WTC11 (cell line): Measurements from ENCODE around the gene HDHD5. TPM values are rescaled to one million over a fixed set of nuclear protein-coding genes. Genes with fewer than 3 reads are reported as not detected.

Experiments used
- ATAC-seq: fragments of 200-7000 bp; cut with Tn5 transposase; 2 replicates; pipeline ENCODE4 v1.10.0; 2021; ENCODE audit warnings: mild to moderate bottlenecking, moderate library complexity
- CTCF ChIA-PET: fragments of 300-600 bp; sonication (Branson Sonifier 250); formaldehyde crosslinking; loops from one replicate; lab custom pipeline; 2021; ENCODE audit warnings: antibody characterized with exemption; lab: Charles Lee
- POLR2A ChIA-PET: fragments of 350-600 bp; sonication (Branson Sonifier 250); formaldehyde crosslinking; loops from one replicate; lab custom pipeline; 2021; ENCODE audit warnings: antibody characterized with exemption; lab: Charles Lee
- DNase-seq: peaks from one replicate; pipeline ENCODE4 v3.0.0; 2021; ENCODE audit warnings: low spot score
- H3K27ac Mint-ChIP-seq: 2 replicates; pipeline ENCODE4 v1.8.0; 2021; ENCODE audit warnings: mixed read lengths
- H3K27me3 Mint-ChIP-seq: 2 replicates; pipeline ENCODE4 v1.8.0; 2021; ENCODE audit warnings: low read depth, mild to moderate bottlenecking, moderate library complexity, mixed read lengths
- H3K36me3 Mint-ChIP-seq: 2 replicates; pipeline ENCODE4 v1.8.0; 2021; ENCODE audit warnings: mixed read lengths
- H3K4me1 Mint-ChIP-seq: 2 replicates; pipeline ENCODE4 v1.8.0; 2022; ENCODE audit warnings: mixed read lengths
- H3K4me3 Mint-ChIP-seq: 2 replicates; pipeline ENCODE4 v1.8.0; 2021; ENCODE audit warnings: mild to moderate bottlenecking, moderate library complexity, mixed read lengths
- H3K9me3 Mint-ChIP-seq: 2 replicates; pipeline ENCODE4 v1.8.0; 2021; ENCODE audit warnings: mixed read lengths
- ATF1 ChIP-seq: sonication (generic); formaldehyde crosslinking; IDR thresholded peaks from 2 replicates; pipeline ENCODE4 v1.8.1; 2023; ENCODE audit warnings: mild to moderate bottlenecking, moderate library complexity, missing genetic modification reagents
- CDX4 ChIP-seq: fragments of 250-450 bp; sonication (Bioruptor Pico); IDR thresholded peaks from 2 replicates; pipeline ENCODE4 v1.9.0; 2021; ENCODE audit warnings: moderate library complexity, mild to moderate bottlenecking, inconsistent platforms, borderline replicate concordance
- CREB1 ChIP-seq: sonication (generic); formaldehyde crosslinking; IDR thresholded peaks from 2 replicates; pipeline ENCODE4 v1.8.0; 2023; ENCODE audit warnings: mild to moderate bottlenecking, missing genetic modification reagents
- ELF4 ChIP-seq: sonication (generic); formaldehyde crosslinking; IDR thresholded peaks from 2 replicates; pipeline ENCODE4 v1.8.1; 2022; ENCODE audit warnings: low read depth, mild to moderate bottlenecking, moderate library complexity, missing genetic modification reagents
- FOXJ3 ChIP-seq: sonication (generic); formaldehyde crosslinking; IDR thresholded peaks from 2 replicates; pipeline ENCODE4 v1.9.0; 2021; ENCODE audit warnings: missing genetic modification reagents, mild to moderate bottlenecking, borderline replicate concordance
- FOXK1 ChIP-seq: sonication (generic); formaldehyde crosslinking; IDR thresholded peaks from 2 replicates; pipeline ENCODE4 v1.8.0; 2022; ENCODE audit warnings: mild to moderate bottlenecking, moderate library complexity, missing genetic modification reagents
- GTF2I ChIP-seq: fragments of 250-450 bp; sonication (Bioruptor Pico); conservative IDR thresholded peaks from 2 replicates; pipeline ENCODE4 v1.4.0; 2021; ENCODE audit warnings: mild to moderate bottlenecking
- HMGA2 ChIP-seq: fragments of 250-450 bp; sonication (Bioruptor Pico); IDR thresholded peaks from 2 replicates; pipeline ENCODE4 v1.4.0; 2021; ENCODE audit warnings: mild to moderate bottlenecking, moderate library complexity
- NFATC4 ChIP-seq: fragments of 250-450 bp; sonication (Bioruptor Pico); IDR thresholded peaks from 2 replicates; pipeline ENCODE4 v1.9.0; 2021; ENCODE audit warnings: mild to moderate bottlenecking
- NR2C2 ChIP-seq: sonication (generic); formaldehyde crosslinking; IDR thresholded peaks from 2 replicates; pipeline ENCODE4 v1.8.0; 2022; ENCODE audit warnings: mild to moderate bottlenecking, missing genetic modification reagents
- PRRX2 ChIP-seq: fragments of 250-450 bp; sonication (Bioruptor Pico); IDR thresholded peaks from 2 replicates; pipeline ENCODE4 v1.8.0; 2021; ENCODE audit warnings: mild to moderate bottlenecking
- RELA ChIP-seq: sonication (generic); formaldehyde crosslinking; IDR thresholded peaks from 2 replicates; pipeline ENCODE4 v1.8.1; 2022; ENCODE audit warnings: missing genetic modification reagents, mild to moderate bottlenecking, borderline replicate concordance
- SMAD3 ChIP-seq: sonication (generic); formaldehyde crosslinking; IDR thresholded peaks from 2 replicates; pipeline ENCODE4 v1.8.0; 2022; ENCODE audit warnings: missing genetic modification reagents, mild to moderate bottlenecking, borderline replicate concordance
- TEAD1 ChIP-seq: sonication (generic); formaldehyde crosslinking; IDR thresholded peaks from 2 replicates; pipeline ENCODE4 v1.8.0; 2022; ENCODE audit warnings: mild to moderate bottlenecking, missing genetic modification reagents
- ZBTB21 ChIP-seq: sonication (generic); formaldehyde crosslinking; IDR thresholded peaks from 2 replicates; pipeline ENCODE4 v1.8.1; 2023; ENCODE audit warnings: mild to moderate bottlenecking, missing genetic modification reagents, borderline replicate concordance
- ZNF416 ChIP-seq: fragments of 250-450 bp; sonication (Bioruptor Pico); IDR thresholded peaks from 2 replicates; pipeline ENCODE4 v1.9.0; 2021; ENCODE audit warnings: mild to moderate bottlenecking, inconsistent platforms
- ZNF671 ChIP-seq: fragments of 250-450 bp; sonication (Bioruptor Pico); IDR thresholded peaks from 2 replicates; pipeline ENCODE4 v1.8.0; 2021; ENCODE audit warnings: mild to moderate bottlenecking
- total RNA-seq: library from RNA; stranded (reverse); gene quantifications from 3 replicates; pipeline ENCODE4 v1.2.3, GENCODE V29; 2021
- TF ChIP-seq, protein P1 (sequence below): sonication (generic); formaldehyde crosslinking; IDR thresholded peaks from 2 replicates; pipeline ENCODE4 v1.8.0; 2023; ENCODE audit warnings: mild to moderate bottlenecking, missing genetic modification reagents
- TF ChIP-seq, protein P2 (sequence below): sonication (generic); formaldehyde crosslinking; IDR thresholded peaks from 2 replicates; pipeline ENCODE4 v1.8.0; 2022; ENCODE audit warnings: mild to moderate bottlenecking, missing genetic modification reagents
- TF ChIP-seq, protein P3 (sequence below): fragments of 250-450 bp; sonication (Bioruptor Pico); conservative IDR thresholded peaks from 2 replicates; pipeline ENCODE4 v1.9.0; 2021; ENCODE audit warnings: mild to moderate bottlenecking
- TF ChIP-seq, protein P4 (sequence below): sonication (generic); formaldehyde crosslinking; IDR thresholded peaks from 2 replicates; pipeline ENCODE4 v1.8.1; 2023; ENCODE audit warnings: mild to moderate bottlenecking, moderate library complexity, missing genetic modification reagents
- TF ChIP-seq, protein P5 (sequence below): sonication (generic); formaldehyde crosslinking; IDR thresholded peaks from 2 replicates; pipeline ENCODE4 v1.8.0; 2023; ENCODE audit warnings: missing genetic modification reagents, mild to moderate bottlenecking, borderline replicate concordance

The HDHD5 gene
- total RNA-seq, 1 experiment from 2014 or later, result 84.0 TPM

DNA sequence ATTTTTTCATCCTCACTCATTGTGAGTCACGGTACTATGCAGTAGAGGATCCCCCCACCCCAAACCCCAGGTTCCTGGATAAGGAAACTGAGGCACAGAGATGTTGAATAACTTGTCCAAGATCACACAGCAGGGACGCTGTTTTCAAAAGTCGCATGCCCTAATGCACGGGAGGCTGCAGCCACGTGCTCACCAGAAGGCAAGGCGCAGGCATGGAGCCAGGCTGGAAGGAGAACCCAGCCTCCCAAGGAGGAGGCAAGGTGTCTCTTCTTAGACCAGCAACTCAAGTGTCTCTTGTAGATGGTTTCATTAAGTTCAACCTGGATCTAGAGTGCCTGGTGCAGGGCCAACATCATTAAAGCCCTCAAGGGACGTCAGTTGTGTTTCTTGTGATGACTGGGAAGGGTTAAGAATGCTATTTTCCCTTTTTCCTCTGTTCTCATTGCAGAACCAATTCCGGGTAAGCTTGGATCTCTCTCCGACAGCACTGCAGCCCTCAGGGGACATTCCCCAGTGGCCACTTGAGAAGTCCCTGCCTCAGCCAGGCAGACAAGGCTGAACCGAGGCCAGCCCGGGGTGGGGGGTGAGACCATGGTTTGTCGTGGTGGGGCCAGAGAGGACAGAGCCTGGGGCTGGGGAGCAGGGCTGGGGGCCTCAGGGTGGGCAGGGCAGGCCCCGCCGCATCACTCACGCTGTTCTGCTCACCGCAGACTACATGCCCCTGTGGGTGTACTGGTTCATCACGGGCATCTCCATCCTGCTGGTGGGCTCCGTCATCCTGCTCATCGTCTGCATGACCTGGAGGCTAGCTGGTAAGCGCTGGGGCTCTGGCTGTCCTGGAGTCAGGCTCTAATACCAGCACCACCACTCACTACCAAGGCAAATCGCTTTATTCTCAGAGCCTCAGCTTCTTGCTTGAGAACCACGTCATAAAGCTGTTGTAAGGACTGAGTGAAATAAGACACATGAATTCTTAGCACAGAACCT is 53.6 kb downstream of the HDHD5 start (continued):
- no peak for TF ChIP-seq CDX4 (CRISPR knock-in tag)
- no peak for TF ChIP-seq TEAD1 (CRISPR knock-in tag)
- no peak for TF ChIP-seq HMGA2 (CRISPR knock-in tag)
- TF ChIP-seq, protein P1, sequence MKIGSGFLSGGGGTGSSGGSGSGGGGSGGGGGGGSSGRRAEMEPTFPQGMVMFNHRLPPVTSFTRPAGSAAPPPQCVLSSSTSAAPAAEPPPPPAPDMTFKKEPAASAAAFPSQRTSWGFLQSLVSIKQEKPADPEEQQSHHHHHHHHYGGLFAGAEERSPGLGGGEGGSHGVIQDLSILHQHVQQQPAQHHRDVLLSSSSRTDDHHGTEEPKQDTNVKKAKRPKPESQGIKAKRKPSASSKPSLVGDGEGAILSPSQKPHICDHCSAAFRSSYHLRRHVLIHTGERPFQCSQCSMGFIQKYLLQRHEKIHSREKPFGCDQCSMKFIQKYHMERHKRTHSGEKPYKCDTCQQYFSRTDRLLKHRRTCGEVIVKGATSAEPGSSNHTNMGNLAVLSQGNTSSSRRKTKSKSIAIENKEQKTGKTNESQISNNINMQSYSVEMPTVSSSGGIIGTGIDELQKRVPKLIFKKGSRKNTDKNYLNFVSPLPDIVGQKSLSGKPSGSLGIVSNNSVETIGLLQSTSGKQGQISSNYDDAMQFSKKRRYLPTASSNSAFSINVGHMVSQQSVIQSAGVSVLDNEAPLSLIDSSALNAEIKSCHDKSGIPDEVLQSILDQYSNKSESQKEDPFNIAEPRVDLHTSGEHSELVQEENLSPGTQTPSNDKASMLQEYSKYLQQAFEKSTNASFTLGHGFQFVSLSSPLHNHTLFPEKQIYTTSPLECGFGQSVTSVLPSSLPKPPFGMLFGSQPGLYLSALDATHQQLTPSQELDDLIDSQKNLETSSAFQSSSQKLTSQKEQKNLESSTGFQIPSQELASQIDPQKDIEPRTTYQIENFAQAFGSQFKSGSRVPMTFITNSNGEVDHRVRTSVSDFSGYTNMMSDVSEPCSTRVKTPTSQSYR (CRISPR knock-in tag), result no peak
- no peak for TF ChIP-seq ZBTB21 (CRISPR knock-in tag)
- TF ChIP-seq, protein P2, sequence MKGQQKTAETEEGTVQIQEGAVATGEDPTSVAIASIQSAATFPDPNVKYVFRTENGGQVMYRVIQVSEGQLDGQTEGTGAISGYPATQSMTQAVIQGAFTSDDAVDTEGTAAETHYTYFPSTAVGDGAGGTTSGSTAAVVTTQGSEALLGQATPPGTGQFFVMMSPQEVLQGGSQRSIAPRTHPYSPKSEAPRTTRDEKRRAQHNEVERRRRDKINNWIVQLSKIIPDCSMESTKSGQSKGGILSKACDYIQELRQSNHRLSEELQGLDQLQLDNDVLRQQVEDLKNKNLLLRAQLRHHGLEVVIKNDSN (CRISPR knock-in tag), result no peak
- TF ChIP-seq FOXJ3 (CRISPR knock-in tag), result no peak
- TF ChIP-seq RELA, result no peak
- no peak for TF ChIP-seq SMAD3 (CRISPR knock-in tag)
- TF ChIP-seq CREB1, result no peak
- TF ChIP-seq PRRX2, result no peak

- Mint-ChIP-seq H3K4me1 (no peaks in the 10 kb centered on the region), H3K9me3 (no peaks in the 10 kb centered on the region), H3K36me3 (peaks cover 14% of the 10 kb centered on the region), H3K27me3 (no peaks in the 10 kb centered on the region), H3K4me3 (no peak overlapping the region), H3K27ac (no peak overlapping the region; the same call in 1 of the 2 replicates)
- ChIA-PET POLR2A (no interaction called here), CTCF (interaction anchor here (3.6 kb wide), 1 partner anchor 9 kb away, joined by 17 read pairs; no protein-coding TSS in a partner anchor)
- no peak for DNase-seq
- no peak for ATAC-seq
- TF ChIP-seq CREB1 (no peak), NFATC4 (no peak), ZNF416 (CRISPR knock-in tag) (no peak), GTF2I (CRISPR knock-in tag) (no peak), FOXK1 (CRISPR knock-in tag) (no peak), ATF1 (CRISPR knock-in tag) (no peak), PRRX2 (no peak), NR2C2 (CRISPR knock-in tag) (no peak), ELF4 (CRISPR knock-in tag) (no peak), ZNF671 (CRISPR knock-in tag) (no peak)
- TF ChIP-seq, protein P3, sequence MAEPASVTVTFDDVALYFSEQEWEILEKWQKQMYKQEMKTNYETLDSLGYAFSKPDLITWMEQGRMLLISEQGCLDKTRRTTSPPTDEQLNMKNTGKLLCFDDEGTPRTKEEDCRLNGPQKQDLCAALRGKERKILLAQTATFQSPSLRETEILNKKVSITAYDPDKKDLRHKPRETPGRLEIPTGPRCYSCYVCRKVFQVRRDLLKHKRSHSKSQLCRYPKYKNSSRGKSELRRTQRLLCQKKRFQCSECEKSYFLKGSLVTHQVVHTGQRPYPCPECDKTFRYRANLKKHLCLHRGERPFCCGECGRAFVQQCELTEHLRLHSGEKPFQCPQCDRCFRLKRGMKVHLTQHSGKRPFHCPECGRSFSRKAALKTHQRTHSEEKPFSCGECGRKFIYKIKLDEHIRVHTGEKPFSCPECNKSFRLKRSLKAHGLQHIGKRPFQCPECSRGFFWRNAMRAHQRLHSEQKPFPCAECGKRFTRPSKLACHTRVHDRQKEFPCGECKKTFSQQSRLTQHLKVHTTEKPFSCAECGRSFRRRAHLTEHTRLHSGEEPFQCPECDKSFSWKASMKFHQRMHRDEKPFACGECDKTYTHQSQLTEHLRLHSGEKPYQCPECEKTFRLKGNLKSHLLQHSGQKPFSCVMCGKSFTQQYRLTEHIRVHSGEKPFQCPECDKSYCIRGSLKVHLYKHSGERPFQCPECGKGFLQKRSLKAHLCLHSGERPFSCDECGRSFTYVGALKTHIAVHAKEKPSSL, result no peak
- TF ChIP-seq, protein P4, sequence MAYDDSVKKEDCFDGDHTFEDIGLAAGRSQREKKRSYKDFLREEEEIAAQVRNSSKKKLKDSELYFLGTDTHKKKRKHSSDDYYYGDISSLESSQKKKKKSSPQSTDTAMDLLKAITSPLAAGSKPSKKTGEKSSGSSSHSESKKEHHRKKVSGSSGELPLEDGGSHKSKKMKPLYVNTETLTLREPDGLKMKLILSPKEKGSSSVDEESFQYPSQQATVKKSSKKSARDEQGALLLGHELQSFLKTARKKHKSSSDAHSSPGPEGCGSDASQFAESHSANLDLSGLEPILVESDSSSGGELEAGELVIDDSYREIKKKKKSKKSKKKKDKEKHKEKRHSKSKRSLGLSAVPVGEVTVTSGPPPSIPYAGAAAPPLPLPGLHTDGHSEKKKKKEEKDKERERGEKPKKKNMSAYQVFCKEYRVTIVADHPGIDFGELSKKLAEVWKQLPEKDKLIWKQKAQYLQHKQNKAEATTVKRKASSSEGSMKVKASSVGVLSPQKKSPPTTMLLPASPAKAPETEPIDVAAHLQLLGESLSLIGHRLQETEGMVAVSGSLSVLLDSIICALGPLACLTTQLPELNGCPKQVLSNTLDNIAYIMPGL, result no peak
- TF ChIP-seq, protein P5, sequence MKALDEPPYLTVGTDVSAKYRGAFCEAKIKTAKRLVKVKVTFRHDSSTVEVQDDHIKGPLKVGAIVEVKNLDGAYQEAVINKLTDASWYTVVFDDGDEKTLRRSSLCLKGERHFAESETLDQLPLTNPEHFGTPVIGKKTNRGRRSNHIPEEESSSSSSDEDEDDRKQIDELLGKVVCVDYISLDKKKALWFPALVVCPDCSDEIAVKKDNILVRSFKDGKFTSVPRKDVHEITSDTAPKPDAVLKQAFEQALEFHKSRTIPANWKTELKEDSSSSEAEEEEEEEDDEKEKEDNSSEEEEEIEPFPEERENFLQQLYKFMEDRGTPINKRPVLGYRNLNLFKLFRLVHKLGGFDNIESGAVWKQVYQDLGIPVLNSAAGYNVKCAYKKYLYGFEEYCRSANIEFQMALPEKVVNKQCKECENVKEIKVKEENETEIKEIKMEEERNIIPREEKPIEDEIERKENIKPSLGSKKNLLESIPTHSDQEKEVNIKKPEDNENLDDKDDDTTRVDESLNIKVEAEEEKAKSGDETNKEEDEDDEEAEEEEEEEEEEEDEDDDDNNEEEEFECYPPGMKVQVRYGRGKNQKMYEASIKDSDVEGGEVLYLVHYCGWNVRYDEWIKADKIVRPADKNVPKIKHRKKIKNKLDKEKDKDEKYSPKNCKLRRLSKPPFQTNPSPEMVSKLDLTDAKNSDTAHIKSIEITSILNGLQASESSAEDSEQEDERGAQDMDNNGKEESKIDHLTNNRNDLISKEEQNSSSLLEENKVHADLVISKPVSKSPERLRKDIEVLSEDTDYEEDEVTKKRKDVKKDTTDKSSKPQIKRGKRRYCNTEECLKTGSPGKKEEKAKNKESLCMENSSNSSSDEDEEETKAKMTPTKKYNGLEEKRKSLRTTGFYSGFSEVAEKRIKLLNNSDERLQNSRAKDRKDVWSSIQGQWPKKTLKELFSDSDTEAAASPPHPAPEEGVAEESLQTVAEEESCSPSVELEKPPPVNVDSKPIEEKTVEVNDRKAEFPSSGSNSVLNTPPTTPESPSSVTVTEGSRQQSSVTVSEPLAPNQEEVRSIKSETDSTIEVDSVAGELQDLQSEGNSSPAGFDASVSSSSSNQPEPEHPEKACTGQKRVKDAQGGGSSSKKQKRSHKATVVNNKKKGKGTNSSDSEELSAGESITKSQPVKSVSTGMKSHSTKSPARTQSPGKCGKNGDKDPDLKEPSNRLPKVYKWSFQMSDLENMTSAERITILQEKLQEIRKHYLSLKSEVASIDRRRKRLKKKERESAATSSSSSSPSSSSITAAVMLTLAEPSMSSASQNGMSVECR, result no peak
Measured at GRCh38 chr22:17104336-17104935, 54.6 kb downstream of the HDHD5 start.
